ENCODE data around the gene PAWR.
"Not testable (repeated sequence)": the region's sequence is repeated elsewhere in the genome, so short reads cannot be mapped to it uniquely, and the experiment has no call there.

Gene PAWR

DNA sequence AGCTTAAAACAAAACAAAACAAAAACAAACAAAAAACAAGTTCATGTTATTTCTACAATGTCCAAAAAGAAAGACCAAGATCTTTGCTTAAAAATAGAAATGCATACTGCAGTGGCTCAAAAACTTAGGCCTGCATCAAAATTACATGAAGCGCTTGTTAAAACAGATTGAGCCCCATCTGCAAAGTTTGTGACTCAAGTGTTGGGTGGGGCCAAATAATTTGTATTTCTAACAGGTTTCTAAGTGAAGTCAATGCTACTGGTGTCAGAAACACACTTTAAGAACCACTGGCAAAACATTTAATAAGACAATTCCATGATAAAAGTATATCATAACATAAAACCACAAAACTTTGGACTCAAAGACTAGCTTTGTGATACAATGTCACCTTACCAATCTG, 105.6 kb downstream of the PAWR start:
- no peak for DNase-seq

DNA sequence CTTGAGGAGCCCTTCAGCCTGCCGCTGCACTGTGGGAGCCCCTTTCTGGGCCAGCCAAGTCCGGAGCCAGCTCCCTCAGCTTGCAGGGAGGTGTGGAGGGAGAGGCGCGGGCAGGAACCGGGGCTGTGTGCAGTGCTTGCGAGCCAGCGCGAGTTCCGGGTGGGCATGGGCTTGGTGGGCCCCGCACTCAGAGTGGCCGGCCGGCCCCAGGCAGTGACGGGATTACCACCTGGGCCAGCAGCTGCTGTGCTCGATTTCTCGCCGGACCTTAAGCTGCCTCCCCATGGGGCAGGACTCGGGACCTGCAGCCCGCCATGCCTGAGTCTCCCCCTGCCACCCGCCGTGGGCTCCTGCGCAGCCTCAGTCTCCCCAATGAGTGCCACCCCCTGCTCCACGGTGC, 116.9 kb downstream of the PAWR start:
- DNase-seq, result no peak

DNA sequence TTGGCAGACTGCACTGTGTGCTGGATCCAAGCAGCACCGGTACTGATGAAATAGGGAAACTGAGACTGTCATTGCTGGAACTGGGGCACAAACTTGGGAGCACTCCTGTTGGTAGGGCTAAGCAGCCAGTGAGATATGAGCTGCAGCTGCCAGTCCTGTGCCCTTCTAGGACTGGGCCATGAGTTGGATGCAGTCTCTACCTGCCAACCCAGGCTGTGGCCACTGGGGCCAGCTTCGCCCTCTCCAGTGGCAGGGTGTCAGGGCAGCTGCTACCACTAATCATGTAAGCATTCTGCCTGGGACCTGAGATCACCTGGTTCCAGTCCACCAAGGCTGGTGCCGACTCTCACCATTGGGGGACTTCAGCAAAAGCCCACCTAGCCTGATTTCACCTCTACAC, 121.1 kb downstream of the PAWR start:
- DNase-seq, result no peak

DNA sequence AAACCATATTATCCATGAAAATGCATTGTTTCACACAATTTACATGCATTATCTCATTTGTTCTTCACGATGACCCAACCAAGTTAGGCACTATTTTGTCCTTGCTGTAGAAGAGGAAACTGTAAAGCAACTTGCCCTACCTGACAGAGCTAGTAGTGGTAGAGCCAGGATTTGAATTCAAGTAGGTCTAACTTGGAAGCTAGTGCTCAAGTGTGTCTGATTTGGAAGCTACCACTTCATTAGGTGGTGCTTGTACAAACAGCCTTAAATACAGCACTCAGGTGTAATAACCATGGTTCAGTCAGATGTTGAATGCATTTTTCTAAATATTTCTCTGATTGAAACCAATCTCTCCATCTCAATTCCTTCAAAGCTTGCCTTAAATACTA, 123.6 kb downstream of the PAWR start:
- DNase-seq, result no peak

DNA sequence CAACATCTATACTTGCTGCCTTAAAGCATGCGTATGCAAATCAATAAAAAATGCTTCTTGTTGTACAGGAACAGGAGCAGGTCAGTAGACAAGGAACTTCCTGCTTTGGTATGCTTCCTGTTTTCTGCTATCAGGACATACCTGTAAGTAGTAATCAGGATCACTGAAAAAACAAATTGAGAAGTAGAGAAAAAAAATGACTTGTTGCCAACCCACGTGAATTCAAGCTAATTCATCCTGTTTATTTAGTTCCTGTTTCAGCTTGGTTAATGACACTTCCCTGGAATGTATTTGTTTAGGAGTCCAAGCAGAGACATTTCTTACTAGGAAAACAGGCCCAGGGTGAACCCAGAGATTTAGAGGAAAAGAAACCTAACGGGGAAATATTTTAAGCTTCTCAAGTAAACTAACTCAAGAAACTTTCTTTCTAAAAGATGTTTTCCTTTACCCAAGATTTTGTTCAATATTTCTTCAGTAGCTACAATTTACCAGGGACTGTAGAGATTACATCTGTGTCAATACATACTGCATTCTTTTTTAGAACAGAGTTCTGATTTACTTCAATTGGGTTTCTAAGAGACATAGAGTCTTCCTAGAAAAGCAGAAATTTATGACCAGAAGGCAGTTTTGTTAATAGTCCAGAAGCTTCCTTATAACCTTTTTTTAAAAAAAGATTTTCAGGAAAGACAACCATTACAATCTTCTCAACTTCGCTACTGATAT, 124.2 kb downstream of the PAWR start:
- no peak for DNase-seq

DNA sequence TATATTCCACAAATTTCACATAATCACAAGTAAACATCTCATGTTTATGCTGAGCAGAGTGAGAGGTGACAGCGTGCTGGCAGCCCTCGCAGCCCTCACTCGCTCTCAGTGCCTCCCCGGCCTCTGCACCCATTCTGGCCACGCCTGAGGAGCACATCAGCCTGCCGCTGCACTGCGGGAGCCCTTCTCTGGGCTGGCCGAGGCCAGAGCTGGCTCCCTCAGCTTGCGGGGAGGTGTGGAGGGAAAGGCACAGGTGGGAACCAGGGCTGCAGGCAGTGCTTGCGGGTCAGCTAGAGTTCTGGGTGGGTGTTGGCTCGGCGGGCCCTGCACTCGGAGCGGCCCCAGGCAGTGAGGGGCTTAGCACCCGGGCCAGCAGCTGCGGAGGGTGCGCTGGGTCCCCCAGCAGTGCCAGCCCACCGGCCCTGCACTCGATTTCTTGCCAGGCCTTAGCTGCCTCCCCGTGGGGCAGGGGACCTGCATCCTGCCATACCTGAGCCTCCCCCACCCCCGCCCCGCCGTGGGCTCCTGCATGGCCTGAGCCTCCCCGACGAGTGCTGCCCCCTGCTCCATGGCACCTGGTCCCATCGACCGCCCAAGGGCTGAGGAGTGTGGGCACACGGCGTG, 125.9 kb downstream of the PAWR start:
- DNase-seq, result not testable (repeated sequence)

DNA sequence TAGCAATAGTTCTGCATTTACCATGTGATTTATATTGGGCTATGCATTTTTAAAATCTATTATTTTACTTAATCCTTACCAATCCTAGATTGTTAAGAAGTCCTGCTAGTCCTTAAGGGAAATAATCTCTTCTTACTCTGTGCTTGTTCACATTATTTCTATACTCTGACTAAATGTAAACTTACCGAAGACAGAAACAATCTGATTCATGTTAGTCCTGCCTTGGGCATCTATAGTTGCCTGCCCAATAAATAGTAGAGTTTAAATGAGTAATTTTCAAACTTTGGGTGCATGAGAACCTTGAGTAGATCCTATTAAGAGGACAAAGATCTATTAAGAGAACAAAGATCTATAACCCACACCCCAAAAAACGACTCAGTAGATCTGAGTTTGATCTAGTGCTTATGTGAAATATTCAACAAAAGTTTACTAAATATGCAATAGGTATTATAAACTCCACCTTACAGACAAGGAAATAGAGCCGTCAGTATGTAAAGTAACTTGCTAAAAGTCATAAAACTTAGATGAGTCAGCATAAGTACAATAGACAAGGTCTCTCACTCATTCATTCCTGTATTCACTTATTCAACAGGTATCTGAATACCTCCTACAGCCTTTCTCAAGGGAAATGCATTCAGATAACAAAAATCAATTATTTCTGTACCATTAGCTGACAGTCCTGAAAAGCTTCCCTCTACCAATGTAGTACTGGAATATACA, 127.6 kb downstream of the PAWR start:
- DNase-seq, result no peak

DNA sequence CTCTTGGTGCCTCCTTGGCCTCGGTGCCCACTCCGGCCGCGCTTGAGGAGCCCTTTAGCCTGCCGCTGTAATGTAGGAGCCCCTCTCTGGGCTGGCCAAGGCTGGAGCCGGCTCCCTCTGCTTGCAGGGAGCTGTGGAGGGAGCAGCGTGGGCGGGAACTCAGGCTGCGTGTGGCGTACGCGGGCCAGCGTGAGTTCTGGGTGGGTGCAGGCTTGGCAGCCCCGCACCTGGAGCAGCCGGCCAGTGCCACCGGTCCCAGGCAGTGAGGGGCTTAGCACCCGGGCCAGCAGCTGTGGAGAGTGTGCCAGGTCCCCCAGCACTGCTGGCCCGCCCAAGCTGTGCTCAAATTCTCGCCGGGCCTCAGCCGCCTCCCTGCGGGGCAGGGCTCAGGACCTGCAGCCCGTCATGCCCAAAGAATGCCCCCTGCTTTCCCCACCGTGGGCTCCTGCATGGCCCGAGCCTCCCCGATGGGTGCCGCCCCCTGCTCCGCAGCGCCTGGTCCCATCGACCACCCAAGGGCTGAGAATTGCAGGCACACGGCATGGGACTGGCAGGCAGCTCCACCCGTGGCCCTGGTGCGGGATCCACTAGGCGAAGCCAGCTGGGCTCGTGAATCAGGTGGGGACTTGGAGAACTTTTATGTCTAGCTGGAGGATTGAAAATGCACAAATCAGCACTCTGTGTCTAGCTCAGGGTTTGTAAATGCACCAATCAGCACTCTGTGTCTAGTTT, 129.2 kb downstream of the PAWR start:
- DNase-seq, result no peak

DNA sequence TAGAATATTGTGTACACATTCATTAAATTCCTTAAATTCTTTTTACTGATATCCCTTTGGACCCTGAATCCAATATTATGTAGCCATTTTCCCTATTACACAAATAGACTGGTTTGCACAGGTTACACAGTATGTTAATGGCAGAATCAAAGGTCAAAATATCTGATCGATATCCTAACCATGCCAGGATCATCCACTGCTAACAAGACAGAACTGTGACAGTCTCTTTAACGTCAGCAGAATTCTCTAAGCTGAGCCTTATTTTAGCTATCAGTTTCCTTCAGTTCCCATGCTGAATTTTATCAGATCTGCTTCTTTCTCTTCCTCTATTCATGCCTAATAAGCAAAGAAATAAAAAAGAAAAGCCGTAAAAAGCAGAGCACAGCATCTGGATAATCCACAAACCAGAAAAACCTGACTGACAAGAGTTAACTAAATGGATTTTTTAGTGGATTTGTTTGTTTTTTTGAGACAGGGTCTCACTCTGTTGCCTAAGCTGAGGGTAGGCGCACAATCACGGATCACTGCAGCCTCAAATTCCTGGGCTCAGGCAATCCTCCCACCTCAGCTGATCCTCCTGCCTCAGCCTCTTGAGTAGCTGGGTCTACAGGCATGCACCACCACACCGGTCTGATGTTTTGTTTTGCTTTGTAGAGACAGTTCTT, 130.4 kb downstream of the PAWR start:
- DNase-seq, result no peak

DNA sequence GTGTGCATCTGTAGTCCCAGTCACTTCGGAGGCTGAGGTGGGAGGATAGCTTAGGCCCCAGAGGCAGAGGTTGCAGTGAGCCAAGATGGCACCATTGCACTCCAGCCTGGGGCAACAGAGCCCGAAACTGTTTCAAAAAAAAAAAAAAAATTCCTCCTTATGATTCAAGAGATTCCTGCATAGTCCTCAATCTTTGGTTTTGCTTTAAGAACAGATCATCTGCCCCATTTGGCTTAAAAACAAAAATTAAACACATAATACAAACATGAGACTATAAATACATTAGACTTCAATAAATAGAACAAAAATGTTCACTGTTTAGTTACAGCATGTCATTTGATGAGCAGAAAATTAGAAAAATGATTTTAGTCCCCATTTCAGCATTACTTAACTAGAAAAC, 131.2 kb downstream of the PAWR start:
- no peak for DNase-seq

DNA sequence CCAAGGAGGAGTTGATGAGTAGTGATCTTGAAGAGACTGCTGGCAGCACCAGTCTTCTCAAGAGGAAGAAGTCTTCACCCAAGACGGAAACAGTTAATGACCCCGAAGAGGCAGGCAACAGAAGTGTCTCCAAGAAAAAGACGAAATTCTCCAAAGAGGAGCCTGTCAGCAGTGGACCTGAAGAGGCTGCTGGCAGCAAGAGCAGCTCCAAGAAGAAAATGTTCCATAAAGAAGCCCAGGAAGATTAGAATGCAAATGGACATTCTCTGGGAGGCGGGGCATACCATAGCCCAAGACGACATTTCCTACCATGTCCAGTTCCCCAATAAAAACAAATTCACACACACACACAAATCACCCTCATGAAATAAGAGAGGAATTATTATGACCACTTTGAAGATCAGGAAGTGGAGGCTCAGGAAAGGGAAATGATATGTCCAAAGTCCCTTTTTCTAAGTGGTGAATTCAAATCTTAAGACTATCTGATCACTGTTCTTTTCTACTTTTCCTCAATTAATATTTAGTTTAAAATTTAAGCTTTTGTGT, 131.8 kb downstream of the PAWR start:
- no peak for DNase-seq

DNA sequence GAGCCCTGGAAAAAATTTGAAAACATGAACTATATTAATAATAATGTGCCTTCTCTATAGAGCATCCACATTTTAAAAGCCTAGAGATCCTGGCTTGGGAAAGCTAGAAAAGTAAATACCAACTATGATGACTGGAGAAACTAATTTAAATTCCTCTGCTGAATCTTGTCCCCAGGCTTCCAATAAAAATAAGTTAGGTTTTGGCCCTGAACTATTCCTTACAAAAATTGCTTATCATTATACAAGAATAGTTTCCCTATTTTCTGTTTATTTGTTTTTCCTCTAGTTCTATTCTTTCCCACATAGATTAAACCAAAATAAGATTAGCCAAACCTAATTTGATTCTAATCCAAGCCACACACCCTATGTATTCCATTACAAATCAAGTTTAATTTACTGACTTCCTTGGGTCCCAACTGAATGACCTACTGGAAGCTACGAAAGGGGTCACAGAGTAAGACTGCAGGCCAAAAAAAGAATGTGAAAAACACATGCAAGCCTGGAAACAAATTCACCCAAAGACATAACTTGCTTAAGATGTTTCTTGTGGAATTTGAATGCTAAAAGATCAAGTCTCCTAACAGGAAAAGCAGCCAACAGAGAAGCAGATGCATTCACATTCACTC, 133.0 kb downstream of the PAWR start:
- no peak for DNase-seq

DNA sequence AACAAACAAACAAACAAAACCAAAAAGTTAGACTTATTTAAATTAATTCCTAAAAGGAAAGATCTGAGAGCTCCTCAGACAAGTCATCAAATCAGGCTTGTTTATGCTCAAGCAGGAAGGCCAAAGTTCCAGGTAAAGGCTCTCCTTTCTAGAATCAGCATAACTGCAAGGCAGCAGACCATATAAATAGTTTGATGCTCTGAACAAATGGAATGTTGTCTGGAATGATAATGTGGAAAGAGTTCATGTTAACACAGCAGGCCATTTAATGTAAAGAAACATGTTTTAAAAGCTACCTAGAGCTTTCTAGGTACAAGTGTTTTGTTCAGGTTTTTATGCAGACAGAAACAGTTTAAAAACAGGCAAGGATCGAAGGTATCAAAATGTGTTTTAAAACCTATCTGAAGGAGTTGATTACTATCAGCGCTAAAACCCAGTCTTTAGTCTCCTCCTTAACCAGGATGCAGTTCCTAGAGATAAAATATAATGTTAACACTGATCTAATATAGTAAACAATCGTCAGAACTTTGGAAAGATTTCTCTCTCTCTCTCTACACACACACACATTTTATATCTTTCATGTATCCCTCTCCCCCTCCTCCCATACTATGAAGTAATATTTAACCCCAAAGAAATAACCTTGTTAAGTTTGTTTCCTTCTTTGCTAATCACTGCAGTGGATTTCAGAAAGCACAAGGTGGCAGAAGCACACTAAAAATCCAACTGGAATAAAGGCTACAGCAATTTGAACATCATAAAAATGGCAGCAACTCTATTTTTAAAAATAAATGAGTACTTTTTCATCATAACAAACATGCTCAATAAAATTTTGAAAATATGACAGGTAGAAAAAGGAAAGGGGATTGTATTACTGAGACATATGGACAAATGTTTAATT, 135.5 kb downstream of the PAWR start:
- peak; percentile 4 for DNase-seq

DNA sequence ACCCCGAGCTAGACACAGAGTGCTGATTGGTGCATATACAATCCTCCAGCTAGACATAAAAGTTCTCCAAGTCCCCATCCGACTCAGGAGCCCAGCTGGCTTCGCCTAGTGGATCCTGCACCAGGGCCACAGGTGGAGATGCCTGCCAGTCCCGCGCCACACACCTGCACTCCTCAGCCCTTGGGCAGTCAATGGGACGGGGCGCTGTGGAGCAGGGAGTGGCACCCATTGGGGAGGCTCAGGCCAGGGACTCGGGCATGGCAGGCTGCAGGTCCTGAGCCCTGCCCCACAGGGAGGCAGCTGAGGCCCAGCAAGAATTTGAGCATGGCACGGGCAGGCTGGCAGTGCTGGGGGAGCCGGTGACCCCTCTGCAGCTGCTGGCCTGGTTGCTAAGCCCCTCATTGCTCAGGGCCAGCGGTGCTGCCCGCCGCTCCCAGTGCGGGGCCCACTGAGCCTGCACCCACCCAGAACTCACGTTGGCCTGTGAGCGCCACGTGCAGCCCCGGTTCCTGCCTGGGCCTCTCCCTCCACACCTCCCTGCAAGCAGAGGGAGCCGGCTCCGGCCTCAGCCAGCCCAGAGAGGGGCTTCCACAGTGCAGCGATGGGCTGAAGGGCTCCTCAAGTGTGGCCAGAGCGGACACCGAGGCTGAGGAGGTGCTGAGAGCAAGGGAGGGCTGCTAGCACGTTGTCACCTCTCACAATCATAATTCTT, 136.7 kb downstream of the PAWR start:
- no peak for DNase-seq

DNA sequence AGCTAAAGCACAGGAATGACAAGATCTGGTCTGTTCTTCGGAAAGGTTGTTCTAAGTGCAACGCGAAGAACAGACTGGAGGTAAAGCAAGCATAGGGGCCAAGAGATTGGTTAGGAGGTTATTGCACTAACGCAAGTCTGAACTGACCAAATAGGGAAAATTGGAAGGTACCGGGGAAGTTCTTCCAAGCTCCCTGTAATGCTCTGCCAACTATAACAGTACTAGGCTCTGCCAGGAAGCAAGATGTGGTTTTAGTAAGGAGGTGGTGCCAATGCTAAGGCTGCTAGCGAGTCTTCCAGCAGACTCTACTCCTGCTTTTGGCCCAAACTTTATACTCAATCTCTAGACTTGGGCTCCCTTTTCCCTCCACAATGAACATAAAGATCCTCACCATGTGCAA, 138.6 kb downstream of the PAWR start:
- no peak for DNase-seq

DNA sequence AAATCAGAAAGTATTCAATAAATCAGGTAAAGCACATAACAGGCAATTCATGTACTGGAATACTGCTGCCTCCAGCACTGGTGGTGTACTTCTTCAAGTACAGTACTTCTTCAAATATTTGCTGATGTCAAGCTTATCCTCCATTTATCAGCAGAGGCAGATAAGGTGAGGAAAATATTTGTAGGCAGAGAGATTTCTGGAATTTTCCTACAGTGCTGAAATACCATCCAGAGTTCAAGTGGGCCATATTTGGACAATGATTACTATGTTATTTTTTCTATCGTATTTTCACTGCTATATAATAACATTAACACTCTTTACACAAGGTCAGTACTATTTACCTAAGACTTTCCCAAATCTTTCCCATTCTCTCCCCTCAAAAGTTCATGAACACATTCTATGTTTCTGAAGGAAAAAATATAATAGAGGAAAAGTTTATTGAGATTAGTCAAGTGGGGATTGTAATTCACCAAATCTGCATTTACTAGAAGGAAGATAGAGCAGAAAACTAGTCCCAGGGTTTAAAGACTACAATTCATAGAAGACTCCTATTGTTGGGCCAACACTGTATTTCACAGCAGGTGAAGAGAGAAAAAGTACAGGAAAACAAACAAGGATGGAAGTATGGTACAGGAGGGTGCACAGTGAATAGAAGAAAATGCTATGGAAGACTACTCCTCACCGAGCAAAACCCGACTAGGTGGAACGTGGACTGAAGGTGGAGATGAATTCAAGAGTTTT, 141.1 kb downstream of the PAWR start:
- no peak for DNase-seq

DNA sequence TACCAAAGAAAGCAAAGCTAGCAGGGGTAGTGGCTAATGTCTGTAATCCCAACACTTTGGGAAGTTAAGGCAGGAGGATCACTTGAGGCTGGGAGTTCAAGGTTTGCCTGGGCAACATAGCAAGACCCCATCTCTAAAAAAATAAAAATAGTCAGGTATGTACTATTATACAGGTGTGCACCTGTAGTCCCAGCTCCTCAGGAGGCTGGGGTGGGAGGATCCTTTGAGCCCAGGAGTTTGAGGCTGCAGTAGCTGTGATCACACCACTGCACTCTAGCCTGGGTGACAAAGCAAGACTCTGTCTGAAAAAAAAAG, 142.2 kb downstream of the PAWR start:
- no peak for DNase-seq

DNA sequence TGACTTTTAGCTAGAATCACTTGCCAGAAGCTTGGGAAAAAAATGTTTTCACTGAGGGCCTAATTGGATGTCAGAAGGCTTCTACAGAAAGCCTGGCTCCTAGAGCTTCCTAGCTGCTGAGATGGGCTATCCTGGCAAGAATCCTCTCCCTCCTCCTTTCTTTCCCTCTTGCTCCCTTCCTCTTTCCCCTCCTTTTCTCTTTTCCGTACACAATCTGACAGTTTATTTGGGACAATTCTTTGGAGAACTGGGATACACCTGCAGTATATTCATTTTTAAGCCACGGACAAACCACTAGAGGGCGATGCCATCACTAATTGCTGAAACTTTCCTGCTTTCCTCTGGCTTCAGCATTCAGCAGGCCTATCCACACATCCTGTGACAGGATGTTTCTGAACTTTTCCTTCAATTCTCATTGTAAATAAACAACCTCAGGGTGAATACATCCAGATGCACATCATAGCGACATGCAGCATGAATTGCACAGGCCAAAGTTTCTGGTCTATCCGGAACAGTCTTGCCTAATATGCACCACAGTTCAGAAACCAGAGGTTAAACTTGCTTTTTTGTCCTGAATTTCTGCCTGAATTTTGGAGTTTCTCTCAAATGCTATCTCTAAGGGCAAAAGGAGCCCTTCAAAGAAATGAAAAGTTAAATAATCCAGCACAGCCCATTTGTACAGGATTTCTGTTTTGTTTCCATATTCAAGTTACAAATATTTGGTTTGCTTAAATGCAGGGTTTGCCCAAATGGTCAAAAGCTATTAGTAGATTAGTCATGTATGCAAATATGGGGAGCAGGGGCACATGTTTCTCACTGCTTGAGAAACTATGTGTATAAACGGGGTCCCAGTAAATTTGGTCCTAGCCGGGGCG, 142.8 kb downstream of the PAWR start:
- no peak for DNase-seq

Measured in NCI-H2081 treated with DMSO at 0.1 percent for 48 hours (cell line).